Activated CD4-positive, alpha-beta T cell treated with anti-CD3 and anti-CD28 coated beads for 24 hours (primary cell): ENCODE results near the gene SFI1.
"Not testable (repeated sequence)": the region's sequence is repeated elsewhere in the genome, so short reads cannot be mapped to it uniquely, and the experiment has no call there.

Source experiments
- DNase-seq, 2 donors: peaks; one replicate each; pipeline ENCODE4 v3.0.0-alpha.2; 2020; ENCODE audit warnings: low read depth in 2 of 2

SFI1 gene, protein sequence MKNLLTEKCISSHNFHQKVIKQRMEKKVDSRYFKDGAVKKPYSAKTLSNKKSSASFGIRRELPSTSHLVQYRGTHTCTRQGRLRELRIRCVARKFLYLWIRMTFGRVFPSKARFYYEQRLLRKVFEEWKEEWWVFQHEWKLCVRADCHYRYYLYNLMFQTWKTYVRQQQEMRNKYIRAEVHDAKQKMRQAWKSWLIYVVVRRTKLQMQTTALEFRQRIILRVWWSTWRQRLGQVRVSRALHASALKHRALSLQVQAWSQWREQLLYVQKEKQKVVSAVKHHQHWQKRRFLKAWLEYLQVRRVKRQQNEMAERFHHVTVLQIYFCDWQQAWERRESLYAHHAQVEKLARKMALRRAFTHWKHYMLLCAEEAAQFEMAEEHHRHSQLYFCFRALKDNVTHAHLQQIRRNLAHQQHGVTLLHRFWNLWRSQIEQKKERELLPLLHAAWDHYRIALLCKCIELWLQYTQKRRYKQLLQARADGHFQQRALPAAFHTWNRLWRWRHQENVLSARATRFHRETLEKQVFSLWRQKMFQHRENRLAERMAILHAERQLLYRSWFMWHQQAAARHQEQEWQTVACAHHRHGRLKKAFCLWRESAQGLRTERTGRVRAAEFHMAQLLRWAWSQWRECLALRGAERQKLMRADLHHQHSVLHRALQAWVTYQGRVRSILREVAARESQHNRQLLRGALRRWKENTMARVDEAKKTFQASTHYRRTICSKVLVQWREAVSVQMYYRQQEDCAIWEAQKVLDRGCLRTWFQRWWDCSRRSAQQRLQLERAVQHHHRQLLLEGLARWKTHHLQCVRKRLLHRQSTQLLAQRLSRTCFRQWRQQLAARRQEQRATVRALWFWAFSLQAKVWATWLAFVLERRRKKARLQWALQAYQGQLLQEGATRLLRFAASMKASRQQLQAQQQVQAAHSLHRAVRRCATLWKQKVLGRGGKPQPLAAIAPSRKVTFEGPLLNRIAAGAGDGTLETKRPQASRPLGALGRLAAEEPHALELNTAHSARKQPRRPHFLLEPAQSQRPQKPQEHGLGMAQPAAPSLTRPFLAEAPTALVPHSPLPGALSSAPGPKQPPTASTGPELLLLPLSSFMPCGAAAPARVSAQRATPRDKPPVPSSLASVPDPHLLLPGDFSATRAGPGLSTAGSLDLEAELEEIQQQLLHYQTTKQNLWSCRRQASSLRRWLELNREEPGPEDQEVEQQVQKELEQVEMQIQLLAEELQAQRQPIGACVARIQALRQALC

DNA sequence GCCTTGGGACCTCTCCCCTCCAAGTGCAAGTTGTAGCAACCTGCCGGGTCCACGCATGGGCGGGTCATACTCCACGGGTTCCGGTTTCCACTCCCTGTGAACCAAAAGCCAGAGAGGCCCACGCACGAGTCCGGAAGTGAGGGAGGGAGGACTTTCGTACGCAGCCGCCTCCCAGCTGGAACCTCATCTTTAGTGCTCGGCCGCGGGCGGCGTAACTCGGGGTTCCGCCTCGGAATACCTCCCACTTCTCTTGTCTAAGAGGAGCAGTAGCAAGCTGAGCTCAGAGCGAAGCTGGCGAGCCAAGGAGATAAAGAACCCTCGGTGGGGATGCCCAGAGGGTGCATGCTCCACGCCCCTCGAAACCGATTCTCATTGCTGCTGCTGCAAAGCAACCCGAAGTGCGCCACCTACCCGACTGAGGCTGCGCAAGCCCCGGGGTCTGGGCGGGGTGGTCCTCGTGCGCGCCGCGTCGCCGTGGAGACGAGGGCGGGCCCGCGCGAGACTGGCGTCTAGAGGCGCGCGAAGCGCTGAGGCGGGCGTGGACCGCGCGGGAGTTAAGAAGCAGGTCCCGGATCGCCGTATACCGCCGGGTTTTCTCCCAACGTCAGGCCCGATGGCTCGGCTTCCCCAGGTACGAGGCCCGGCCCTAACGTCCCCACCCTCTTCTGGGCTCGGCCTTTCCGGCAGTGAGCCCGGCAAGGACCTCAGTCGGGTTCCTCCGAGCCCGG lies at the start of gene SFI1:
TSS of gene SFI1 (plus strand) at position 530 of the 728 bp plus-strand sequence. CDS start 11,749 bp downstream, outside the sequence.
- peak; percentile 92 to 93 for DNase-seq

DNA sequence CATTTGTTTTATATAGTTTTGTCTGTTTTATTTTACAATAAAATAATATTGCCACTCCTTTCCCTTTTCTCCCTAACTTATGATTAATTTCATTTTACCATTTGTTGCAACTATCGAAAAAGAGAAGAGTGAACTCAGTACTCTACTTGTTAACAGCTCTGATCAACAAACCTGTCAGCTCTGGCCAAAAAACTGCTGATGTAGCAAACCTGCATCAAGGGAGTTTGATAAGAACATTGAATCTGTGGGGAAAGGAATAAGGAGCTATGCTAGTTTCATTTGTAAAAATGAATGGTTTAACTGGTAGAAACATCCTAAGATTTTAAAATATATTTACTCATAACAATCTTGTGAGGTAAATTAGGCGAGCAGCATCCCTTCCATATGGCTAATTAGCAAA lies 49.6 kb upstream of the SFI1 start:
- no peak for DNase-seq

DNA sequence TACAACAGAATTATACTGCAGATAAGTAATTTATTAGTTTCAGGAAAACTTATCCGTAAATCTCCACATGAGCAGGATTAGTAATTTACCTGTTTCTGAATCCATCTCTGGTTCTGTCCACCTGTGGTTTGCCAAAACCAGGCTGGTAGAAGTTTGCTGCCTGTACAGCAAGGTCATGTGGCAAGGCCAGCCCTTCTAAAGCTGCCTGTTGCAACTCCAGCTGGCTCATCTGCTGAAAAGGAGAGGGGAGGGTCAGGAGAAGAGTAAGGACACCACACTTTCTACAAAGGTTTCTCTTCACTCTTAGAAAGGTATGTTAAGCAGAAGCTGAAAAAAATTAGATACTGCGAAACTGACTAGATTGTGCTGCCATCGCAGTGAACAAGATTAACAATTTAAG lies 49.0 kb upstream of the SFI1 start:
- DNase-seq, result no peak

DNA sequence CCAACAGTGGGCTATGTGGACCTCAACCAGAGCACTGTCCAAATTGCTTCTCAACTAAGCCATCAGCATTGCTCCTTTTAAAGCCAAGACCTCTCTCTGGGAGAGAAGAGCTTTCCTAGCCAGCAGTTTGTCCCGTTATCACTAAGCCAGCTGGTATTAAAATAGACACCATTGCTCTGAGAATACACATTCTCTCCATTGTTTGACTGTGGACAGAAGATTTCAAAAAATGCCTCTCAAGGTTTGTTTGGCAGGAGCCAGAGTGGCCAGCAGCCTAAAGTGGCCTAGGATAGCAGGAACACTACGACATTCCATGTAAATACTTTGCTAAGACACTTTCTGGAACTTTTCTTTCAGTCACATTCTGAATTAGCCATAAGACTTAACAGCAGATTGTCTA lies 48.0 kb upstream of the SFI1 start:
- no peak for DNase-seq

DNA sequence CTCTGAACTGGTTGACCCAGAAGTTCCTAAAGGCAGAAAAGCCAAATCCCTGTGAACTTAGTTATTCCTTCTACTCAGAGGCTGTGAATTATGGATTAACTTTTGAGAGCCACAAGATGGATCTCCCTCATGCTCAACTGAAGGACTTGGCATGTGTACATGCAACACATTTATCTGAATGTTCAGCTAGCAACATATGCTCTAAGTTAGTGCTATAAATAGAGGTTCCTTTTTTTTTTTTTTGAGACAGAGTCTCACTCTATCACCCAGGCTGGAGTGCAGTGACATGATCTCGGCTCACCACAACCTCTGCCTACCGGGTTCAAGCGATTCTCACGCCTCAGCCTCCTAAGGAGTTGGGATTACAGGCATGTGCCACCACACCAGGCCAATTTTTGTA lies 46.8 kb upstream of the SFI1 start:
- no peak for DNase-seq

DNA sequence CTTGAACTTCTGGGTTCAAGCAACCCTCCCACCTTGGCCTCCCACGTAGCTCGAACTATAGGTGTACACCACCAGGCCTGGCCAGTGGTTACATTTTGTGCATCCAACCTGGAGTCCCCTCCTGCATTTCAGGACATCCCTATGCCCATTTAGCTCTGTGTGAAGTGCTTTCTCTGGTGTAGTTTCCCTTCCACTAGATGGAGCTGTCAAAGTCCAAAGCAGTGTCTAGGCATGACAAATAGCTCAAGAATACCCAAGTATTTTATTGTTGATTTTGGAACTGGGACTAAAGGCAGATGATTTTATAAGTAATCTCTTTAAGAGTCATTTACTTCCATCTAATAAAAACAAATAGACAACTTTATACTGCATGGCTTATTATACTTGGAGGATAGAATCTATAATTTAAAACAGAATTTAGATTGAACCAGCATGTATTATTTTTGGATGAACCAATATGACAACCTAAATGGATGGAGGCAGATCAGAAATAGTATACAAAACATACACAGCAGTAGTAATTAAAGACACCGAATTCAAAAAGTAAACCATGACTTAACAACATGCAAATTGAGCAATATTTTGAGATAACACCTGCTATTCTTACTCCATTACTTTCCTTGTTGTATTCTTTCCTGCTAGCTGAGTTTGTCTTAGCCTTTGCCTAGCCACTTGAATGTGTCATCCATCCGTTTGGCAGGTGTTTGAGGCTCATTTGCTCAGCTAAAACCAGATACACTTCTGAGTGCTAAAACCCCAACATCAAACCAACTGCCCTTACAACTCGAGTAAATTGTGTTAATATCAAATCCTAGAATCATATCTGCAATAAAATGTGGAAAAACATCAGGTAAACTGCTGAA lies 44.4 kb upstream of the SFI1 start:
- no peak for DNase-seq

DNA sequence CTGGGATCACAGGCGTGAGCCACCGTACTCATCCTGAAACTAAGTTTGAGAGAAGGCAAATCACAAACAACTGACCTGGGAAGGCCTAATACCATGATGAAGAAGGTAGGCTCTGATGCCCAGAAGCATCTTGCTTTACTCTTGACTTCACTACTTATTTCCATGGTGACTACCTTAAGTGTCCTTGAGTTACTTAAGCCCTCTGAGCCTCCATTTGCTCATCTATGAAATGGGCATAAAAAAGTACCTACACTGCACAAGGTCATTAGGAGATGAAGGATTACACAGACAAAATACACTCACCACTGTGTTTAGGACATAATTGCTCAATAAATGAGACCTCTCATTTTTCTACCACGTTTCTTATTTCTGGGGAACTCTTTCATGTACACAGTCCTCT lies 34.6 kb upstream of the SFI1 start:
- no peak for DNase-seq

DNA sequence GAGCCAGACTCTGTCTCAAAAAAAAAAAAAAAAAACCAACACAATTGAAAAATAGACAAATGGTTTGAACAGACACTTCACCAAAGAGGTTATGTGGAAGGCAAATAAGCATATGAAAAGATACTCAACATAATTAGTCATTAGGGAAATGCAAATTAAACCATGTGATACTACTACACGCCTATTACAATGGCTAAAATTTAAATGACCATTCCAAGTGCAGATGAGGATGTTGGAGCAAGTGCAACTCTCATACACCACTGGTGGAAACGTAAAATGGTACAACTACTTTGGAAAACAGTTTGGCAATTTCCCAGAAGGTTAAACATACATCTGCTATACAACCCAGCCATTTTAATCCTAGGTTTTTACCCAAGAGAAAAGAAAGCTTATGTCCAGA lies 31.0 kb upstream of the SFI1 start:
- DNase-seq, result no peak

DNA sequence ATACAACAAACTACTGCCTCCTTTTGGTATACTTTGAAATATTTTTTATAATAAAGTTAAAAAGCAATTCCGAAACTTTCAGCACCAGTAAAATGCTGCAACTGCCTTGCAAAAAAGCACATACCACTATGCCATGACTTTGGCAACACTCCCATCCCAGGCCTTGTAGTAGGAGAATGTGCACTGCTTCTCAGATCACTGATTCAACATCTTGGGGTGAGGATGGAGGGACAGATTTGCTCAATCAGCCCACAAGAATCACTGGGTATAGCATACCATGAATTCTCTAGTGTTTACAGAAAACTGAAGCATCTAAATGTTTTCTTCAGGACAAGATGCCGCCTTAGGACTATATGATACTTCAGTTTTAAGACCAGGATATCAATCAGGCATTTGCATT lies 21.6 kb upstream of the SFI1 start:
- DNase-seq, result no peak

DNA sequence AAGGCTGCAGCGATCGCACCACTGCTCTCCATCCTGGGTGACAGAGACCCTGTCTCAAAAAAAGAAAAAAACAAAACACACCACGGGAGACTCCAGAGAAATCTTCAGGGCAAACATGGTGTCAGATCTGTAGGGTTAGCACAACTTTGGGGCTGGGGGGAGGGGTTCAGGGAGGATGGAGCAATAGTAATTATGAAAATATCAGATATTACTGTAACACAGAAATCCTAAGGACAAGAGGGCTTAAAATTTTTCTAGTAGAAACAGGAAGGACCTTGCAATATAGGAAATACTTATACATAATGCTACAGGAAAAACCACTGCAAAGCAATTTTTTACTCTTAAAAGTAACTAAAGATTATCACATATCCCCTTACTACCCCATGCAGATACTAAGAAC lies 20.5 kb upstream of the SFI1 start:
- no peak for DNase-seq

DNA sequence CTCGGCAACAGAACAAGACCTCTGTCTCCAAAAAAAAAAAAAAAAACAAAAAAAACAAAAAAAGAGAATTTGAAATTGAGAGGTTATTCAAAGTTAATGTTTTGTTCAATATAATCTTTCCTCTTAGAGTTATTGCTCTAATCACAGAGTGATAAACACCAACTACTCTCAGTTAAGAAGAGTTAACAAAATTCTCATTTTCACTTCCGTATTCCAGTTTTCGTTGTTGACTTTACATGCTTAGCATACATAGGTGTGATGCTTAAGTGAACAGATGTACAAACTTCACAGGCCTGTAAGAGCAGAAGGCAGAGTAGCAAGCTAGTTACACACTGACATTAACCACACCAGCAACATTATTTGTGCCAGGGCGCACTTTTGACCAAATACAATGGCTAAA lies 19.0 kb upstream of the SFI1 start:
- DNase-seq, result no peak

DNA sequence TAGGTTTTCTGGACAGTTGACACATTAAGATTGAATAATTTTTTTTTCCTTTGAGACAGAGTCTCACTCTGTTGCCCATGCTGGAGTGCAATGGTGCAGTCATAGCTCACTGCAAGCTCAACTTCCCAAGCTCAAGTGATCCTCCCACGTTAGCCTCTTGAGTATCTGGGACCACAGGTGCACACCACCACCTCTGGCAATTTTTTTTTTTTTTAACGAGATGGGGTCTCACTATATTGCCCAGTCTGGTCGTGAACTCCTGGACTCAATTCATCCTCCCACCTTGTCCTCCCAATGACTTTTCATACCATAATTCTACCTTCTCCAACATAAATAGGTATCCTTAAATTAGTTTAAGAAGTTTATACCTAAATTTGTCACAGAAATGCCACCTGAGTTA lies 15.2 kb upstream of the SFI1 start:
- no peak for DNase-seq

DNA sequence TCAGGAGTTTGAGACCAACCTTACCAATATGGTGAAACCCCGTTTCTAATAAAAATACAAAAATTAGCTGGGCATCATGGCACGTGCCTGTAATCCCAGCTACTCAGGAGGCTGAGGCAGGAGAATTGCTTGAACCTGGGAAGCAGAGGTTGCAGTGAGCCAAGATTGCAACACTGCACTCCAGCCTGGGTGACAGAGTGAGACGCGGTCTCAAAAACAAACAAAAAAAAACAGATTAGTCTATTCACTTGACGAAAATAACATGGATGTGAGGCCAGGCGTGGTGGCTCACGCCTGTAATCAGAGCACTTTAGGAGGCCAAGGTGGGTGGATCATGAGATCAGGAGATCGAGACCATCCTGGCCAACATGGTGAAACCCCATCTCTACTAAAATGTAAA lies 13.9 kb upstream of the SFI1 start:
- DNase-seq, result not testable (repeated sequence)

DNA sequence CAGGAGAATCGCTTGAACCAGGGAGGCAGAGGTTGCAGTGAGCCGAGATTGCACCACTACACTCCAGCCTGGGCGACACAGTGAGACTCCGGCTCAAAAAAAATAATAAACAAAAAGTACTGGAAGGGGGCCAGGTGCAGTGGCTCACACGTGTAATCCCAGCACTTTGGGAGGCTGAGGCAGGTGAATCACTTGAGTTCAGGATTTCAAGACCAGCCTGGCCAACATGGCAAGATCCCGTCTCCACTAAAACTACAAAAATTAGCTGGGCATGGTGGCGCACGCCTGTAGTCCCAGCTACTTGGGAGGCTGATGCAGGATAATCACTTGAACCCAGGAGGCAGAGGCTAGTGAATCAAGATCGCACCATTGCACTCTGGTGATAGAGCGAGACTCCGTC lies 10.0 kb upstream of the SFI1 start:
- not testable (repeated sequence) for DNase-seq

DNA sequence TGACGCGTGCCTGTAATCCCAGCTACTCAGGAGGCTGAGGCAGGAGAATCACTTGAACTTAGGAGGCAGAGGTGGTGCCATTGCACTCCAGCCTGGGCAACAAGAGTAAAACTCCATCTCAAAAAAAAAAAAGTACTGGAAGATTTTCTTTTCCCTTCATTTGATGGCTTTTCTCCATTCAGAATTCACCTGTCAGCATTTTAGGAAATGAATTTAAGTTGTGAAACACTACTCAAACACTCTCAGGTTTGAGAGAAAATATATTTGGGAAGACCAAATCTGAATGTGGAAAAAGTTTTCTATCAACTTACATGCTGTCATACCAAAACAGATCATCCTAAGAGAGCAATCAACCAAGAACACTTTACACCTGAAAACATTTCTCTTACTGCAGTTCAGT lies 9.4 kb upstream of the SFI1 start:
- no peak for DNase-seq

DNA sequence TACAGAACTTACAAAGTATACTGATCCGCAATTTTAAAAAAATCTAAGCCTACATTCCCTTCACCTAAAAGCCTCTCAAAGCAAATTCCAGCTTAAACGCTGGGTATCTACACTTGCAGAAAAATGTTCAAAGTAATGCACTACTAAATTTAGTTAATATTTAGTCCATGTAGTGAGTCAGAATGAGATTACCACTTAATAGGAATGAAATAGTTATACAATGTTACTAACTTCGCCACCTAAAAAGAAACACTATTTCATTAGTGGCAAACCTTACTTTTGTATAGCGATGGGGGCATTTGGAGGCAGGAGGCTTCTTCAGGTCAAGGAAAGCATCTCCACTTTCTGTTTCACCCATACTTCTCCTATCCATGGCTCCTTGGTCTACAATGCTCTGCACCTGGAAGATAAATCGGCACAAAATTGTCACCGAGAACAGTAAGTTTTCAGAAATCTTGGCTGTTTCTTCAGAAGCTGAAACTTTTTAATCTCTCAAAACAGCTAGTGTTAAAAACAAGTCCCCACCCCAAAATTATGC lies 7.9 kb upstream of the SFI1 start:
- no peak for DNase-seq

DNA sequence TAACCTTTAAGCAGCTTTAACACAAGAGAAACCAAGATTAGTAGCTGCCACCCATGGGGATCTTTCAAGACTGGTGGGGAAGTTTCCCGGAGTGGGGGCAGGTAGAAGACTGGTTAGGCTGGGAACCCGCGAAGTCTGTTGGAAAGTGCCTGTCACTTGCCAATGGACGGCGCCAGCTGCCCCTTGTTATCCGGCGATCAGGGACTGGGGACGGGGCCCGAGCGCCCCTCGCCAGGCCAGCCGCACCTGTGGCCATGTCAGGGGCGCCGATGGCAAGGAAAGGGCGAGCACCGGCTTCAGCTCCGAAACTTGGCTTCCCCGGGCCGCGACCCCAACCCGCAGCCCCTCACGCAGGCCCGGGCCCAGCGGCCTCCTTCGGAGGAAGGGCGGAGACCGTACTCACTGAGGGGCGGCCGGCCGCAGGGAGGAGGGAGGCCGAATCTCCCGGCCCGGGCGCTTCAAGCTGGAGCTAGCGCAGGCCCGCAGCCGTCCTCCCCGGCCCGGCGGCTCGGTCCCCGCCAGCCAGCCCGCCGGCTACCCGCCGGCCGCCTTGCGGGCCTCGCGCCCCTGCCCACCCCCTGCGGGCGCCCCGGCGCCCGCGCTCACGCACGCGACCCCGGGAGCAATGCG lies 7.2 kb upstream of the SFI1 start:
- peak in 1 of 2 donors; percentile 21 for DNase-seq

DNA sequence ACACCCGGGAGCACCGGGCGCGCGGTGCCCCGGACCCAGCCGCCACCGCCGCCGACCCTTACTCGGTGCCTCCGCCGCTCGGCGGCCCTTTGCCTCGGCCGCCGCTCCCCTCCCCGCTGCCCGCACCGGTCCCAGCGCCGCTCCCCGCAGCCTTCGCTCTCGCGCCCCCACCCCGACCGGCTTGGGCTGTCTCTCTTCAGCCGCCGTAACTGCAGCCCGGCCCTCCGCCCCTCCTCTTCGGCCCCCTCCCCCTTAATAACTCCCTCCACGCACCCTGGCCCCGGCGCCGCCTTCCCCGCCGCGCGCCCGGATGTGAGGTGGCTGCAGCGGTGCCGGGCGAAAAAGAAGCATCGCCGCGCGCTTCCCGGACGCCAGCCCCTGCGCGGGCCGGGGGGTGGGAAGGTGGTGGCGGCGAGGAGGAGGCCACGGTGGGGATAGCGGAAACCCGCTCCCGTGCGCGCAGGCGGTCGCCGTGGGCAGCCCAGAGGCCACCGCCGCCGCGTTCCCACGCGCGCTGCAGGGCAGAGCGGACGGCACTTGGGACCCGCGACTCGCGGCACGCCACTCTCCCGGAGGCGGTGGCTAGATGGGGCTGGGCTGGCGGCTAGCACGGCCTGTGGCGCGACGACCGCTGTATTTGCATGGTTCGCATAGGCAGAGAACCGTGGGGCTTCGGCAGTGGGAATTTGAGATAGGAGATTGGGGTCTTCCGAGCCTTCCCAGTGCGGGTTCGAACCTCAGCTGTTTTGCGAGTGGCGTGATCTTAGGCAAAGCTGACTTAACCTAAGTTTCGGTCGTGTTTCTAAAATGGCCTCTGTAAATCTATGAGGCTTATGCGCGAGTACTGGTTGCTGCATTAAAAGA lies 6.5 kb upstream of the SFI1 start, which contains the start of gene EIF4ENIF1:
TSS of gene EIF4ENIF1 (minus strand) at position 211 of the 864 bp plus-strand sequence. CDS start 1,124 bp downstream, outside the sequence.
- DNase-seq, result peak; percentile 77 to 80

DNA sequence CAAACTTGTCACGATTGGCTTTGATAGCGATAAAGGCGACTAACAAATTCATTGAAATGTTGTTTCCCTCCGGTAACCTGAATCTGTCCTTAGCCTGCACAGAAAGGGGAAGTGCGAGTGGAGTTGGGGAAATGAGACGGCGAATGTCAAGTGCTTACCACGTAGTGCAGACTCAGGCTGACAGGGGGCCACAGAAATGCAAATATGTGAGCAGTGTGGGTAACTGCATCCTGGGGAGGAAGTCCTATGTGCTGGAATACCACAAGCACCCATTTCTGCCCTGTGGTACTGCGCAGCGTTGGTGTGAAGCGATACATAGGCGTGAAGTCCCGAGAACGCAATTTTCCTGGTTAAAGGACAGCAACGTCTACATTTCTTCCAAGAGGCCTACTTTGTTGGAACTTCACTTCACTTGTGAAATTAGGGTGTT lies 5.8 kb upstream of the SFI1 start:
- DNase-seq, result peak in 1 of 2 donors; percentile 28
